COLO829 (cell line): Measurements from ENCODE around the gene RBFOX2.
"Not testable (repeated sequence)": the region's sequence is repeated elsewhere in the genome, so short reads cannot be mapped to it uniquely, and the experiment has no call there.

Experiments used
- DNase-seq: peaks from one replicate; pipeline ENCODE4 v3.0.0; 2012; ENCODE audit warnings: low spot score

The RBFOX2 gene

GRCh38 chr22:35775339-35775738, 253.3 kb downstream of the RBFOX2 start:
- DNase-seq, result no peak

DNA sequence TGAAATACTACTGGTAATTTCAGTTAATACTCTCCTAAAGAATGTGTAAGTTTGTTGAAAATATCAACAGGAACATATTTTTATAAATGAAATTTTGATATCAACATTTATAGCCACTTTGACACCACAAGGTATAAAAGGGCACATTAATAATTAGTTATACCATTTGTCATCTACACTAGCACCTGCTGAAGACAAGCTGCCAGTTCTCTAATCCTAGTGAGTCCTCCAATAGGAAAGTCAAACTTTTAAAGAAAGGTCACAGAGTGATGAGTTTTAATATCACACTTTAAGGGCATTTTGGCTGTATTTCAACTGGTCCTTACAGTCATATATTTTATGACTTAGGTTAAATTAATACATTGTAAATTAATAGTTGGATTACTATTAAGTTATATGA, 258.6 kb downstream of the RBFOX2 start:
- DNase-seq, result no peak

- no peak for DNase-seq
Observed at GRCh38 chr22:35766654-35767580, 261.7 kb downstream of the RBFOX2 start.

- no peak for DNase-seq
Observed at GRCh38 chr22:35761037-35761436, 267.6 kb downstream of the RBFOX2 start.

DNA sequence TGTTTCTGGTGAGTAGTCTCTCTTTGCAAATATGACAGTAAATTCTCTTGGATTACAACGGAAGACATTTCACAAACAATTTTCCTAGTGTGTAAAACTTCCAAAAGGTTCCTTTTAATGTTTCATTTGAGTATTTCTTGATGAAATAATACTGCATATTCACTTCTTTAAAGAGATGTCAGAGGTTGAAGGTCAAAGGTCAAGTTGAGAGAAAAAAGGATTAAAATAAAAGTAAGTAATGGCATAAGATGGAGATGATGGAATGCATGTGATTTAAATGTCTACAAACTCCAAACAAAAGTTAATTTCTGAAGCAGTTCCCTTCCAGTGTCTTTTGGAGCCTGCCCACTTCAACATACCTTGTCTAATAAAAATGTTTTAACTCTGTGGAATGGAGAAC, 270.2 kb downstream of the RBFOX2 start:
- DNase-seq, result no peak

GRCh38 chr22:35756722-35757121, 271.9 kb downstream of the RBFOX2 start:
- DNase-seq, result no peak

- DNase-seq, result no peak
Observed at GRCh38 chr22:35754761-35755160, 273.9 kb downstream of the RBFOX2 start.

DNA sequence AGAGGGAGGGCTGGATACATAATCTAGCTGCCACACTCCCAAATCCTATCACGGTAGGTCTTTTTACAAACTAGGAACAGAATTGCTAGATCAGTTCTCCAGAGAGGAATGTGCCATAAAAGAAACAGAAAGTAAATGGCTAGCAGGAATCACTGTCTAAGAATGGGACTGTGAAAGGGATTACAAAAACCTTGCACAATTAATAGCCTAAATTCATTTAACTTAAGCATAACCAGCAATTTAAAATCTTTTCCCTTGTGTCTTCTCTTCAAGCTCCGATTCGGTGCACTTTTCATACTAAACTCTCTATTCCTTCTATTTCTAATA, 275.8 kb downstream of the RBFOX2 start:
- DNase-seq, result no peak

DNA sequence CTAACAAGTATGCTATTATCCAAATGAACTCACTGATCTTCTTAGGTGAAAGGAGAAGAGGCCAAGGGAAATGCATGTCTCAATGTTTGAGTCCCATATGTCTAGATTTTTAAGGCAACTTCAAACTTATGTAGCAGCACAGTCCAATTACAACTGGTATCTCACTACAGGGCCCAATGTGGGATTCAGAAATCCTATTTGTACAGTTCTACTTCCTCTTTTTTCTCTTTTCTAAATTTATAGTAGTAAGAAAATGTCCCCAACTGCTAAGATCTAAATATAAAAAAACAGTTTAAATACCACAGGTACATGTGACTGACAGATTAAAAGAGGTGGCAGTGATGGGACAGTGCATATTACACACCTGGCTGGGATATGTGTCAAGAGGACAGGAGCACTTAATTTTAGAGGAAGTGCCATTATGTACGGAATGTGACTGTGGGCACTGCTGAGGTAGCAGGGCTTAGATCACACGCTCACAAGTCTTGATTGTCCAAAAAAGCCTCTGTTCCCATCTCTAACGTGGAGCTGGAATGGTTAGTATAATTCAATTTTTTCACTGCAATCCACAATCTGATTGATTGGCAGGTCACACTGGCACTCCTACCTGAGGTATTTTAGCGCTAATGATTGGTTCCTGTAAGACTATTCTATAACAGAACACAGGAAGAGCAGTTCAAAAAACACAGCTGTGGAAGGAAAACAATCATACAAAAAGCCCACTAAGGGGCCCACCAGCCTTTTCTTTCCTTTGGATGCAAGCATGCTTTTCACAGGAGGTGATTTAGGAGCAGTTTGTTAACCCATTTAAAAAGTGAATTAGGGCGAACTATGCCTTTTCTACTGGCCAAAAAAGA, 276.4 kb downstream of the RBFOX2 start:
- DNase-seq, result no peak

DNA sequence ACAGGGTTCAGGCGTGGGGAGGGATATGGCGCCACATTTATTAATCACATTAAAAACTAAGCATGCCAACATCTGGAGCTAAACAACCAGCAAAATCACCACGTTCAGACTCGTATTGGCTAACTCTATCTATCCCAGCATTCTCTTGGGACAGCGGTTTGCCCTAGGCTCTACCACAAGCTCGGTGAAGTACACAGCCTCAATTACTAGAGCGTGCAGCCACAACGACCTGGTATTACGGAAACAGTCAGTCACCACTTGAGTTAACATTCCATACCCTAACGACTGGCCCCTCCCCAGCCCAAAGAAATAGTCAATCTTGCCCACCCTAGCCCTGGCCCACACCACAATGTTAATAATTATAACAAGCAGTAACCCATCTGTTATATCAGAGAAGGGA, 278.8 kb downstream of the RBFOX2 start:
- DNase-seq, result no peak

GRCh38 chr22:35746946-35747703, 281.5 kb downstream of the RBFOX2 start:
- DNase-seq, result no peak

GRCh38 chr22:35746248-35746647, 282.4 kb downstream of the RBFOX2 start:
- no peak for DNase-seq

DNA sequence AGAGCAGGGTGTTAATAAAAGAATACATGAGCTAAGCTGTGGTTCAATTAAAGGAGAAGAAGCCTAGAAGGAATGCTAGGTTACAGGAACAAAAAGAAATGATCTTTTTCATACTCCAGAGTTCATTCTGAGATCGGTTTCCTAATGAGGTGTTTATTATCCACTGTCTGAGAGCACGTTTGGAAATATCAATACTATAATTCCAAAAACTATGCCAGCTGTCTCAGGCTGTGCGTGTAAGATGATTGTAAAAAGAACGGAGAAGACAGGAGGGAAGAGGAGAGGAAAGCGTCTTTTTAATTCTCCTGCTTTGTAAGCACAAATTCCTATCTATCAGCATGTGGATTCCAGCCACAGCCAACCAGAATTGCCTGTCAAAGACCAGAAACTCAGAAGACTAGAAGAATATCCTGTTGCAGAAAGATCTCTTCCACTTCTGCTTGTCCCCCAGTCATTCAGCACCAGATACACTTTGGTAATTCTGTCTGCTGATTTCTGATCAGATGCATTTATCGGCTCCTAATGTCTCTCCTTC, 285.2 kb downstream of the RBFOX2 start:
- DNase-seq, result no peak

DNA sequence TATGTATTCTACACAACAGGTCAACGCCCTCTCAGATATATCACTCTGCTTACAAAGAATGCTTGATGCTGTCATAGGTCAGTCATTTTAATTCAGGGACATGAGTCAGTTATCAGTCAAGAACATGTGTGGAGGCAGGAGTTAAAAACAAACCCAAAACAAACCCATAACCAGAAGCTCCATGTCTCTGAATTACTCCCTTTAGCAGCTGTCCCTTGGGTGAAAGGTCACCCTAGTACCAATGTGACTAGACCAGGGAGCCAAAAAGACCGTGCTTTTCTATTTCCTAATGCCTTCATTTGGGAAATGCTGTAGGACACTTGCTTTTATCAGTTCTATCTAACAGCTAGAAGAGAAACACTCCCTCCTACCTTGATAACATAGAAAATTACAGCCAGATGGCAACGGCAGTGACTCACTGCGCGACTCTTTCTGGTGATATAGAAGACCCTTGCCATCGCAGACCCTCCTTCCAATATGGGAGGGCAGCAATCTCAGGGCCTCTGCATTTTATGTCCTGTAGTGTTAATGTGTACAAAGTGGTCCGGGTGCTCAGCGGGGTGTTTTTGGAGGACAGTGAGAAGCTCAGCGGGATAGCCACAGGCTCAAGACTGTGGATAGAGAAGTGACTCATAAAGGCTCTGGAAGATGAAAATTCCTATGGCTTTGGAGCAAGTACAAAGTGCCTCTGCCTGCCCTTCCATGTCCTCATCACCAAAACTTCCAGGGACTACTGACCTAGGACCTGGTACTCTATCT, 286.1 kb downstream of the RBFOX2 start:
- DNase-seq, result no peak

DNA sequence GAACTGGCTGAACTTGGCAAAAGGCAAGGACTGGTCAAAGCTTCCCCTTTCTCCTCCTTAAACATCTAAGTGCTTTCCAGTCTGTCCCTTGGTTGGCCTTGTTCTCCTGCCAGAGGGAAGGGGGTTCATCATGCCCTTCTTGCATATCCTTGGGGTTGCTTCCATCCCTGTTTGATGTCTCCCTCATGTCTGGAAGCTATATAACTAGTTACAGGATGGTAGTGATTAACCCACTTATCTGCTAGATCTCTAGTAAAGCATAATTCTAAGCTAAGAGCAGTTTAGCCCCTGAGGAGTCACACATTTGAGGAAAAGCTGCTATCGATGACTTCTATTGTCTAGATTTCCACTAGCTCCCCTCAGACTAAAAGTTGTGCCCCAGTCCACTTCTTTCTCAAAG, 288.0 kb downstream of the RBFOX2 start:
- no peak for DNase-seq

GRCh38 chr22:35739931-35740380, 288.7 kb downstream of the RBFOX2 start:
- DNase-seq, result no peak

GRCh38 chr22:35739076-35739930, 289.3 kb downstream of the RBFOX2 start:
- no peak for DNase-seq

DNA sequence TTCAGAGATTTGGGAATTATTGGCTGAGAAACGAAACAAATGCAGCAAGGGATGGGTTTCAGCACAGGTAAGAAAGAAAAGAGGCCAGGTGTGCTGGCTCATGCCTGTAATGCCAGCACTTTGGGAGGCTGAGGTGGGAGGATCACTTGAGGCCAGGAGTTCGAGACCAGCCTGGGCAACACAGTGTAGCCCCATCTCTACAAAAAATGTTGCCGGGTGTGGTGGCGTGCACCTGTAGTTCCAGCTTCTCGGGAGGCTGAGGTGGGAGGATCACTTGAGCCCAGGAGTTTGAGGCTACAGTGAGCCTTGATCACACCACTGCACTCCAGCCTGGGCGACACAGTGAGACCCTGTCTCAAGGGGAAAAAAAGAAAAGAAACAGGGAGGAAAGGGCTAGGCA, 290.7 kb downstream of the RBFOX2 start:
- not testable (repeated sequence) for DNase-seq

- no peak for DNase-seq
Observed at GRCh38 chr22:35736701-35737100, 291.9 kb downstream of the RBFOX2 start.

DNA sequence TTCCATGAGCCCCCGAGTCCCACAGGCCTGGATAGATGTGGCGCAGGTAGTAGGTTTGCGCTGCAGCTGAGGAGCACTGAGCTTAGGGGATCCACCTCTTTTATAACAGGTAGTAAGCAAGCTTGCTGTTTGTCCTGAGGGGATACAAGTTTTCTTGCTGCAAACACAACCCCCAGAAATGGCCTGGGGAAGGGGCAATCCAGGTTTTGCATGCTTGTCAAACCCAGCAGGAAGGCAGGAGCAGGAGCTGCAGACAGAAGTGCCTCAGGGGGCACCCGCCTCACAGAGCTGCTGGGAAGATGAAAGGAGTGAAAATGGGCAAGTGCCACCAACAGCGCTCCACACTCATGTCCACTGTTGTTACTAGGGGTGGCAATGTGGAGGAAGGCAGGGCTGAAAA, 292.5 kb downstream of the RBFOX2 start:
- DNase-seq, result no peak
